DOHH2 (cell line): ENCODE data around the gene GGCT.

Experiments used
- CTCF ChIP-seq: fragments of 200-600 bp; sonication (generic); IDR thresholded peaks from one replicate; pipeline ENCODE4 v1.5.1; 2014; ENCODE audit warnings: antibody characterized with exemption, mild to moderate bottlenecking, low read depth, low read length; ENCODE audit not compliant: poor library complexity, severe bottlenecking
- EZH2phosphoT487 ChIP-seq: fragments of 200-600 bp; sonication (generic); IDR thresholded peaks from 2 replicates; pipeline ENCODE4 v1.6.1; 2017; ENCODE audit warnings: borderline replicate concordance, mild to moderate bottlenecking, antibody characterized with exemption, low read length, moderate library complexity, mixed read lengths

- no peak for TF ChIP-seq CTCF
- no peak for TF ChIP-seq EZH2phosphoT487
Measured at GRCh38 chr7:30491417-30491816, 13.2 kb downstream of the GGCT start.
